Renal cortical epithelial cell (primary cell): ENCODE results near the gene TRIM59. TPM values are rescaled to one million over a fixed set of nuclear protein-coding genes. Genes with fewer than 3 reads are reported as not detected.
A peak's percentile ranks its signal among the peaks of the same experiment; 100 is the strongest.

Experiments
- DNase-seq: peaks from one replicate; pipeline ENCODE4 v3.0.0-alpha.2; 2011; ENCODE audit warnings: low read depth
- total RNA-seq: library from RNA; depleted of rRNA; stranded (reverse); fragments of >200 nt; gene quantifications from 2 replicates; pipeline ENCODE4 v1.2.3, GENCODE V29; 2014

The TRIM59 gene
- total RNA-seq, result 18.8 and 35.3 TPM in 2 replicates

DNA sequence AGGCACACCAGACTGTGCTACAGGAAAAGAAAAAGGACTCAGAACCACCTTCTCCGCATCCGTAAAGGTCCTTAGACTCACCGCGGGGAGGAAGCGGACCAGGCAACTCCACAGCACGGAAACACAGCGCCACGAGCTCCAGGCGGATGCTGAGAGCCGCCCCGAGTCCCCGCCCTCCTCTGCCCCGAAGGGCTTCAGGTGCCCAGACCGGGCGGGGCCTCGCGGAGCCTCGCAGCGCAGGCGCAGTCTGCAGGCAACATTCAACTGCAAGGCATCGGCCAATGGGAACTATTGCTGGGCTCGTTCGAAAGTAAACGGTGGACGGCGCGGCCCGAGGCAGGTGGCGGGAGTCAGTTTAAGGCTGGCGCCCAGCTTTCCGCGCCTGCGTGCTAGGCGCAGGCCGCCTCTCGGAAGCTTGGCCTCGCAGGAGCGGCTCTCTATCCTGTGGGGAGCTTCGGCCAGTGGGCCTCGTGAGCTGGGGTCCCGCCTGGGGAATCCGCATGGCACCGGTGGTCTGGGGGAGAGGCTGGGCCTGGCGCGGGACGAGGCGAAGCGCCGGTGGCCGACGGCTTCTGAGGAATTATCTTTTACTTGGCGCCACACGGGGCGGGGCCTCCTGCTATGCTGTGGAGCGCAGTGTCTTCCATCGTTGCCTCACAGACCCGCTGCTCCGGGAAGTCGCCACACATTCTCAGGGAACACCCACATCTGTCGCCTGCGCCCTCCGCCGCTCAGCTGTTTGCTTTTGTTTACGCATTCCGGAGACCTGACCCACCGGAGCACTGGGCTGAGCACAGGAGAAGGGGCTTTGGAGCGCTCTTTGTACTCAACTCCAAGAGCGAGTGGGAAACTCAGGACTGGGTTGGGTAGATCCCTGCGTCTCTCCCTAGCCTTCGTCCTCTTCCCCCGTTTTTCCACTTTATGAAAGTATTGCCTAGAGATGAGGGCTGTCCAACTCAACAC is at the start of gene TRIM59:
Gene TRIM59 (minus strand): TSS at position 151 of the 963 bp plus-strand sequence. CDS start 10,603 bp downstream, outside the sequence.
- peak; percentile 96 for DNase-seq

DNA sequence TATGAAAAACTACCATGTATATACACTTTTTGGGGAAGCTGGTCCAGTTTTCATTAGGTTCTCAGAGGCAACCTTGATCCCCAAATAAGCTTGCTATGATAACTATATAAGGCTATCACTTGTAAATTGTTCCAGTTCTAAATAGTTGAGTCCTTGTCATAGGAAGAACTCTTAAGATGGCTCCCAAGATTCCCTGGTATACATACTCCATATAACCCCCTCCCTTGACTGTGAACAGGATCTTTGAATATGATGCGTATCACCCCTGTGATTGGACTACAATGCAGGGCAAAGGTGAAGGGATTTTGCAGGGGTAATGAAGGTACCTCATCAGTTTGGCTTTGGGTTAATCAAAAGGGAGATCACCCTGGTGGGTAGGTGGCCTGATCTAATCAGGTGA is 48.6 kb upstream of the TRIM59 start:
- DNase-seq, result no peak

- DNase-seq, result no peak
These were observed 40.6 kb upstream of the TRIM59 start for GRCh38 chr3:160490166-160490565.

GRCh38 chr3:160486459-160486869 is 36.9 kb upstream of the TRIM59 start:
- peak; percentile 53 for DNase-seq

DNA sequence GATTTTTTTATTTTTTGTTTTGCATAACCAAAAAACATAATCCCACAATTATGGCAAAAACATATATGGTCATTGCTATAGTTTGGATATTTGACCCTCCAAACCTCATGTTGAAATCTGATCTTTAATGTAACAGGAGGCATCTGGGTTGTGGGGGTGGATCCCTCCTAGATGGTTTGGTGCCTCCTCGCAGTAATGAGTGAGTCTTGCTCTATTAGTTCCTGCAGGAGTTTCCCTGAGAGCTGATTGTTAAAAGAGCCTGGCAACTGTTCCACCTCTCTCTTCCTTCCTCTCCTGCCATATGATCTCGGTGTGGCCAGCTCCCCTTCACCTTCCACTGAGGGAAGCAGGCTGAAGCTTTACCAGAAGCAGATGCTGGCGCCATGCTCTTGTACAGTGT is 33.2 kb upstream of the TRIM59 start:
- DNase-seq, result no peak

DNA sequence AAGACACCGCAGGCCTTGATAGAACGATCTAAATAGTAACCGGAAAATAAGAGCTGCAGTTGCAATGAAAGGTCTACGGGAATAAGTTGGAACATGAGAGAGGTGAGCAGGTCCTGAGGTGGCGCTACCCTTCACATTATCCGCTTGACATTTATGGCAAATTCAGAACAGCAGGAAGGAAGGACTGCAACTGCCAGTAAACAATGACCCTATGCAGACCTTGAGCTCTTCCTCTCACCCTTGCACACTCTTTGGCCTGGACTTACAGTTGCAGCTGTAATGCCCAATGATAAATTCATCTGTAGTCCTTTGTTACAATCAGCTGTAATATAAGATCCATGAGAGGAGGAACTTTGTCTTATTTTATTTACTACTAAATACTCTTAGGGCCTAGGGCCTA is 32.3 kb upstream of the TRIM59 start:
- no peak for DNase-seq

- no peak for DNase-seq
These were observed 31.3 kb upstream of the TRIM59 start for GRCh38 chr3:160480931-160481330.

DNA sequence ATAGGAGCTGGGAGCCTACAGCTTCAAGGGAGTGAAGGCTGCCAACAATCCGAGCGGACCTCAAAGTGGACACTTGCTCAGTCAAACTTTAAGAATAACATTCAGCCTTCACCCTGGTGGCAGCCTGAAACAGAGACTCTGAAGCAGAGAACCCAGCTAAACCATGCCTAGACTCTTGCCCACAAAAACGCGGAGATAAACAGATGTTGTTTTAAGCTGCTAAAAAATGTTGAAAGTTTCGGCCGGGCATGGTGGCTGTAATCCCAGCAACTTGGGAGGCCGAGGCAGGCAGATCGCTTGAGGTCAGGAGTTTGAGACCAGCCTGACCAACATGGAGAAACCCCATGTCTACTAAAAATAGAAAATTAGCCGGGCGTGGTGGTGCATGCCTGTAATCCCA is 29.8 kb upstream of the TRIM59 start:
- DNase-seq, result no peak

DNA sequence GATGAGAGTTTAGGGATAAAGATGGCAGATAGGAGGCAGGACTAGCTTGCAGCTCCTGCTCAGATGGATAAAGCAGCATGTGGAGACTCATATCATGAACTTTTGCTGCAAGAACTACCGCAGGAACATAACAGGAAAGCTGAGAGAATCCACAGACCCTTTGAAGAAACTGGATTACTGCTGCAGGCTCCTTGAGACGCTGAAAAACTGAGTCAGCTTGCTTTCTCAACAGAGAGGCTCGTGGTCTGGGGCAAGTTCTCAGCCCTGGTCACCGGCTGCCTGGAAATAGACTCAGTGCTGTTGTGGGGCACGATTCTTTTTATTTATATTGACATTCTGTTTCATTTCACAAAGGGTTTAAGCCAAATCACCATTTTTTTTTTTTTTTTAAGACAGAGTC is 28.8 kb upstream of the TRIM59 start:
- DNase-seq, result no peak

DNA sequence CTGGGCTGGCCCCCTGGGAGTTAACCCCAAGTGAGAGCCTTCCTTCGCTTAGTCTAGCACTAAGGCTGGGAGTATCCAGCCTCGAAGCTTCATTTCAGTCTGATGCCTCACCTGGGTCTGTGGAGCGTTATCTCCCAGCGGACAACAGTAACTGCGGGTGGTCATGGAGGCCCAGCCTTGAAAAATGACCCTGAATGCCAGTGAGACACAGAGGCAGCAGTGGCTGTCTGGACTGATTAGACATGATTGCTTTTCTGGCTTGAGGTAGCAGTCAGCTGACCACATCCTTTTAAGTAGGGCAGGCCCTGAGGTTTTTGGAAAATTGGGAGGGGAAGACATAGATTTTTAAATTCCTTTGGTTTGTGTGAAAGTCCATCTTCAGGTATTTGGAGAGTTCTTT is 28.2 kb upstream of the TRIM59 start:
- no peak for DNase-seq

DNA sequence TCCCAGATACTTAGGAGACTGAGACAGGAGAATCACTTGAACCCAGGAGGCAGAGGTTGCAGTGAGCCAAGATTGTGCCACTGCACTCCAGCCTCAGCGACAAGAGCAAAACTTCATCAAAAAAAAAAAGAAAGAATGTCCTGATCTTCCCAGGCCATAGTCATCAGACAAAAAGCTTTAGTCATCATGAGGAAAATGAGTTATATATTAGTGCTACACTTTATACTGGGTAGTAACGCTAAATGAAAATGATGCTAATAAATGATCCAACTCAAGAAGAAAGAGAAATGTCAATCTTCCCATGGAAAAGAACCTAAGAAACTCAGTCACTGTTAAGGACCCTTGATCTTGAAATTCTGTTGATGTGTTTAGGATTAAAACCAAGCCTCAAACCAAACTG is 26.3 kb upstream of the TRIM59 start:
- no peak for DNase-seq

- DNase-seq, result no peak
These were observed 25.6 kb upstream of the TRIM59 start for GRCh38 chr3:160475153-160475552.

DNA sequence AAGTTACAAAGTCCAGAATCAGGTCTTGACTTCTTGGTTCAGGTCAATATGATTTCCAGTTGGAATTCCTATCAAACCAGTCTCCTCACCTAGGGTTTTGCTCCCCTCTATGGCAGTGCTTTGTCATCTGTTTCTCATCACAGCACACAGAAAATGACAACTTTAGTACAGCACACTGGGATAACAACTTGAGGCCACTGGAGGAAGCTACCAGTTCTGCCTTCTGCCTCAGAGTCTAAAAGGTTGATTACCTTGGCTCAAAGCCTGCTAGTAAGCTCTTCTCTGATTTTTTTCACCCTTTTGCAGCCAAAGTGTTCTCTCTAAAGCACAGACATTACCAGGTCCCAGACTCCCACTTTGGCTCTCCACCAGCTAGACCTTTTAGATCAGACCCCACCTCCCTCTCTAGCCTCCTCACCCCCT is 24.8 kb upstream of the TRIM59 start:
- DNase-seq, result peak; percentile 26

- DNase-seq, result peak; percentile 22
These were observed 24.4 kb upstream of the TRIM59 start for GRCh38 chr3:160473978-160474377.

DNA sequence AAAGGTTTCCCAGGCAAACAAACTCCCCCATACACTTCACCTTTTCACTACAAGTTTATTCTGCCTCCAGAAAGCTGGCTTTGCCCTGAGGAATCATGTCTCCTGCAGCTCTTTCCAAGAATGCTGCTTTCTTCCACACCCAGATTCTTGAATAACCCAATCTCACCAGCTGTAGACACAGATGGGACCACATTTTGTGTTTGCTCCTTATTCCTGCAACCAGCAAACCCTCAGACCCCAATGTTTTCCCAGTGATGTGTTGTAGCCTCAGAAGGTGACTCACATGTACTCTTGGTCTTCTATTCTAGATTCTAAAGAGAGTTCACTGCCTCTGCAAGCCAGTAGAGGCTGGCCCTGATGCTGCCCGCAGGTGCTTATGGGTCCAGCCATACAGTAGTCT is 23.6 kb upstream of the TRIM59 start:
- peak; percentile 75 for DNase-seq

DNA sequence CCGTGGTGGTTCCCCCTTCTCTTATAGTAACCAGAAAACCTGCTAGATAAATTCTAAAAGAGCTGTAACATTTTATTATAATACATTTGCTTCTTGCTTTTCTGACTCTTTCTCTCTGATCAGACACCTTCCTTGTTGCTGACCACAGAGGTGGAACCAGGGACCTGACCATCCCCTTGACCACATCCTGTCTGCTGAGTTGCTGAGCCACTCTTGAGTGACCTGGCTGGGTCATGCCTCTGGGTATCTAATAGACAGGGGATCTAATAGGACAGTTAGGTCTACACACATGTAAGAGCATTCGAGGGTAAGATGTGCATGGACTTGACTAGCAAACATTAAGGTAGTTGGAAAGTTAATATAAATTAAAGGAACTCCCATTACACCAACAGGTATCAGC is 22.8 kb upstream of the TRIM59 start:
- peak; percentile 70 for DNase-seq

DNA sequence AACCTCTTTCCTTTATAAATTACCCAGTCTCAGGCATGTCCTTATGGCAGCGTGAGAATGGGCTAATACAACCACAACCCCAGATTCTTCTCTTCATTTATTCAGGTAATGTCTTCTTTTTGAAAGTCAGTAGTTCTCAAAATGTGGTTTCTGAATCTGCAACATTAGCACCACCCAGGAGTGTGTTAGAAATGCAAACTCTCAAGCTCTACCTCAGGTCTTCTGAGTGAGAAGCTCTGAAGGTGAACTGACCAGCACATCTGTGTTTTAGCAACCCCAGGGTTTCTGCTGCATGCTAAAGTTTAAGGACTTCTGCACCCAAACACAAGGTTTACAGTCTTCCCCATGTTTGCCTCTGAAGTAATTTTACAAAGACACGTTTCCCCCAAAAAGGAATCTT is 22.3 kb upstream of the TRIM59 start:
- DNase-seq, result no peak

GRCh38 chr3:160470181-160470580 is 20.6 kb upstream of the TRIM59 start:
- no peak for DNase-seq

- DNase-seq, result no peak
These were observed 15.4 kb upstream of the TRIM59 start for GRCh38 chr3:160464971-160465370.

GRCh38 chr3:160464321-160464720 is 14.7 kb upstream of the TRIM59 start:
- no peak for DNase-seq

DNA sequence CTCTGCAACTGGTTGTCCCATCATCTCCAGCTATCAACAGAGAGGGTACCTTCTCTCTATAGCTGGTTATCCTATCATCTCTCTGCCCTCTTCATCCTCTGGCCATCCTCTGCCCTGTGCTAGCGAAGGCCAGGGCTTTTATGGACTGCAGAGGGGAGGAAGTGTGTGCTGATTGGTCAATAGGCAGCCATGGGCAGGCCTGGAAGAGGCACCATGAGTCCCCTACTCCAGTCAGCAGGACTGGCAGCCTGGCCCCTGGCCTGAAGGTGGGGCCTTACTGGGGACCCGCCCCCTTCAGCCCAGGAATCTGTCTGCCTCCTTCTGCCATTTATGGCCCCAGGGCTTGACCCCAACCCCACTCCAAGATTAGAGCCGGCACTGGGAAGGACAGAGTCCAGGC is 10.4 kb upstream of the TRIM59 start:
- DNase-seq, result no peak

GRCh38 chr3:160459450-160459970 is 9.9 kb upstream of the TRIM59 start:
- DNase-seq, result no peak

DNA sequence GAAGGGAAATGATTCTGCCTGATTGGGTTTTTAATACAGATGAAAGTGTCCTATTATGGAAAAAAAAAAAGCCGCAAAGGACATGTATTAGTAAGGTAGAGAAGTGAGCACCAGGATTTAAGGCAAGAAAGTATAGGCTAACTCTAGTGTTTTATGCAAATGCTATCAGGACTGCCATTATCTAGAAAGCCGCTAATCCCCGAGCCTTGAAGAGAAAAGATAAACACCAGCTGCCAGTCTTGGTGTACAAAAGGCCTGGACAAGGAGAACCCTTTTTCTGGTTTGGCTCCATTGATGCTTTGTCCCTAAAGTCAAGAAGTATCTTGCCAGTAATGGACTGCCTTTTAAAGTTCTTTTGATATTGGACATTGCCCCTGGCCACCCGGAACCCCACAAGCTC is 8.6 kb upstream of the TRIM59 start:
- DNase-seq, result no peak
